Activated CD8-positive, alpha-beta T cell treated with anti-CD3 and anti-CD28 coated beads for 36 hours (primary cell): ENCODE data around the gene NANOS1. TPM values are rescaled to one million over a fixed set of nuclear protein-coding genes. Genes with fewer than 3 reads are reported as not detected.
A peak's percentile ranks its signal among the peaks of the same experiment; 100 is the strongest.

Experiments used
- ATAC-seq: fragments of 200-7000 bp; cut with Tn5 transposase; one replicate; pipeline ENCODE4 v1.10.0; 2021; ENCODE audit warnings: mild to moderate bottlenecking, moderate library complexity
- CTCF ChIA-PET: fragments of 350-600 bp; sonication (Branson Sonifier 250); formaldehyde crosslinking; loops from one replicate; lab custom pipeline; 2021; ENCODE audit warnings: antibody characterized with exemption; lab: Charles Lee
- POLR2A ChIA-PET: fragments of 350-600 bp; sonication (Branson Sonifier 250); formaldehyde crosslinking; loops from one replicate; lab custom pipeline; 2021; ENCODE audit warnings: antibody characterized with exemption; lab: Charles Lee
- DNase-seq: peaks from one replicate; pipeline ENCODE4 v3.0.0-alpha.2; 2020
- H3K27ac Mint-ChIP-seq: one replicate; pipeline ENCODE4 v1.8.0; 2021; ENCODE audit warnings: mild to moderate bottlenecking, mixed read lengths
- H3K27me3 Mint-ChIP-seq: one replicate; pipeline ENCODE4 v1.8.0; 2021; ENCODE audit warnings: mixed read lengths
- H3K36me3 Mint-ChIP-seq: one replicate; pipeline ENCODE4 v1.8.0; 2021; ENCODE audit warnings: low read depth, mixed read lengths
- H3K4me1 Mint-ChIP-seq: one replicate; pipeline ENCODE4 v1.8.0; 2021; ENCODE audit warnings: low read depth, mixed read lengths
- H3K4me3 Mint-ChIP-seq: one replicate; pipeline ENCODE4 v1.8.0; 2021; ENCODE audit warnings: mild to moderate bottlenecking, moderate library complexity, mixed read lengths
- H3K9me3 Mint-ChIP-seq: one replicate; pipeline ENCODE4 v1.8.0; 2021; ENCODE audit warnings: mixed read lengths
- intact Hi-C: fragments of 100-400 bp; cut with micrococcal nuclease; formaldehyde crosslinking; loops from one replicate; pipeline ENCODE4 v1.10.0; 2022
- total RNA-seq, 2 experiments: library from RNA; stranded (reverse); gene quantifications; one replicate each; pipeline ENCODE4 v1.2.3, GENCODE V29; 2021
- TF ChIP-seq, protein P1 (sequence below): fragments of 200-600 bp; IDR thresholded peaks from one replicate; pipeline ENCODE4 v1.8.0; 2022; ENCODE audit warnings: antibody characterized with exemption, mild to moderate bottlenecking

The NANOS1 gene
- total RNA-seq: under 1 TPM in 1 of 2 experiments, not detected in 1; 0.20 TPM

GRCh38 chr10:119029613-119030420, at the start of gene NANOS1:
Gene NANOS1, plus strand, starts transcription at chr10:119029714. Its CDS starts 88 bp downstream, at chr10:119029802.
- CTCF ChIA-PET: interaction anchor here (0.8 to 1.3 kb wide), 3 partner anchors 24 to 171 kb away, joined by 3 to 4 read pairs (median 3); no protein-coding TSS in a partner anchor

GRCh38 chr10:118980135-118980865, 49.2 kb upstream of the NANOS1 start:
- DNase-seq (no peak), ATAC-seq (no peak)
- peaks cover 9% of the 10 kb centered on the region for H3K9me3 Mint-ChIP-seq
- no peak overlapping the region for H3K27ac Mint-ChIP-seq
- TF ChIP-seq, protein P1, sequence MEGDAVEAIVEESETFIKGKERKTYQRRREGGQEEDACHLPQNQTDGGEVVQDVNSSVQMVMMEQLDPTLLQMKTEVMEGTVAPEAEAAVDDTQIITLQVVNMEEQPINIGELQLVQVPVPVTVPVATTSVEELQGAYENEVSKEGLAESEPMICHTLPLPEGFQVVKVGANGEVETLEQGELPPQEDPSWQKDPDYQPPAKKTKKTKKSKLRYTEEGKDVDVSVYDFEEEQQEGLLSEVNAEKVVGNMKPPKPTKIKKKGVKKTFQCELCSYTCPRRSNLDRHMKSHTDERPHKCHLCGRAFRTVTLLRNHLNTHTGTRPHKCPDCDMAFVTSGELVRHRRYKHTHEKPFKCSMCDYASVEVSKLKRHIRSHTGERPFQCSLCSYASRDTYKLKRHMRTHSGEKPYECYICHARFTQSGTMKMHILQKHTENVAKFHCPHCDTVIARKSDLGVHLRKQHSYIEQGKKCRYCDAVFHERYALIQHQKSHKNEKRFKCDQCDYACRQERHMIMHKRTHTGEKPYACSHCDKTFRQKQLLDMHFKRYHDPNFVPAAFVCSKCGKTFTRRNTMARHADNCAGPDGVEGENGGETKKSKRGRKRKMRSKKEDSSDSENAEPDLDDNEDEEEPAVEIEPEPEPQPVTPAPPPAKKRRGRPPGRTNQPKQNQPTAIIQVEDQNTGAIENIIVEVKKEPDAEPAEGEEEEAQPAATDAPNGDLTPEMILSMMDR: no peak
- no peak overlapping the region for H3K4me3 Mint-ChIP-seq
- H3K36me3 Mint-ChIP-seq: peaks cover 4% of the 10 kb centered on the region
- ChIA-PET CTCF (no interaction called here), POLR2A (no interaction called here)
- no peaks in the 10 kb centered on the region for H3K4me1 Mint-ChIP-seq
- intact Hi-C loops: no loop called here
- H3K27me3 Mint-ChIP-seq: peaks cover 5% of the 10 kb centered on the region

More at GRCh38 chr10:119029613-119030420, at the start of gene NANOS1:
- Mint-ChIP-seq H3K4me3 (peak within 1 kb of the TSS; percentile 53), H3K9me3 (no peaks in the 10 kb centered on the region), H3K4me1 (peaks cover 15% of the 10 kb centered on the region), H3K36me3 (peaks cover 15% of the 10 kb centered on the region), H3K27ac (no peak within 1 kb of the TSS), H3K27me3 (no peaks in the 10 kb centered on the region)
- intact Hi-C loops: no loop called here
- POLR2A ChIA-PET: interaction anchor here (0.5 to 2.5 kb wide), 4 partner anchors 10 to 228 kb away, joined by 3 to 10 read pairs (median 4); partner anchors contain the start of gene SFXN4
- ATAC-seq: peak; percentile 24
- DNase-seq: peak; percentile 18
- TF ChIP-seq, protein P1: no peak

GRCh38 chr10:118980870-118981269, 48.6 kb upstream of the NANOS1 start:
- H3K4me1 Mint-ChIP-seq: no peaks in the 10 kb centered on the region
- peaks cover 3% of the 10 kb centered on the region for H3K27me3 Mint-ChIP-seq
- ATAC-seq (no peak), DNase-seq (no peak)
- intact Hi-C loops: no loop called here
- no peak overlapping the region for H3K27ac Mint-ChIP-seq
- H3K36me3 Mint-ChIP-seq: peaks cover 4% of the 10 kb centered on the region
- ChIA-PET POLR2A (no interaction called here), CTCF (no interaction called here)
- H3K9me3 Mint-ChIP-seq: peaks cover 14% of the 10 kb centered on the region
- TF ChIP-seq, protein P1: no peak
- no peak overlapping the region for H3K4me3 Mint-ChIP-seq

GRCh38 chr10:118981946-118982345, 47.6 kb upstream of the NANOS1 start:
- Mint-ChIP-seq H3K9me3 (peaks cover 15% of the 10 kb centered on the region), H3K4me3 (no peak overlapping the region), H3K4me1 (peaks cover 2% of the 10 kb centered on the region), H3K27ac (no peak overlapping the region), H3K27me3 (no peaks in the 10 kb centered on the region), H3K36me3 (peaks cover 4% of the 10 kb centered on the region)
- DNase-seq (no peak), ATAC-seq (no peak)
- ChIA-PET CTCF (no interaction called here), POLR2A (no interaction called here)
- TF ChIP-seq, protein P1: no peak
- intact Hi-C loops: no loop called here
